NCI-H1436 (cell line): ENCODE measurements around the gene ACADS.

Source experiments
- DNase-seq: peaks from one replicate; lab custom pipeline; 2025; lab: John Stamatoyannopoulos, UW

ACADS gene

DNA sequence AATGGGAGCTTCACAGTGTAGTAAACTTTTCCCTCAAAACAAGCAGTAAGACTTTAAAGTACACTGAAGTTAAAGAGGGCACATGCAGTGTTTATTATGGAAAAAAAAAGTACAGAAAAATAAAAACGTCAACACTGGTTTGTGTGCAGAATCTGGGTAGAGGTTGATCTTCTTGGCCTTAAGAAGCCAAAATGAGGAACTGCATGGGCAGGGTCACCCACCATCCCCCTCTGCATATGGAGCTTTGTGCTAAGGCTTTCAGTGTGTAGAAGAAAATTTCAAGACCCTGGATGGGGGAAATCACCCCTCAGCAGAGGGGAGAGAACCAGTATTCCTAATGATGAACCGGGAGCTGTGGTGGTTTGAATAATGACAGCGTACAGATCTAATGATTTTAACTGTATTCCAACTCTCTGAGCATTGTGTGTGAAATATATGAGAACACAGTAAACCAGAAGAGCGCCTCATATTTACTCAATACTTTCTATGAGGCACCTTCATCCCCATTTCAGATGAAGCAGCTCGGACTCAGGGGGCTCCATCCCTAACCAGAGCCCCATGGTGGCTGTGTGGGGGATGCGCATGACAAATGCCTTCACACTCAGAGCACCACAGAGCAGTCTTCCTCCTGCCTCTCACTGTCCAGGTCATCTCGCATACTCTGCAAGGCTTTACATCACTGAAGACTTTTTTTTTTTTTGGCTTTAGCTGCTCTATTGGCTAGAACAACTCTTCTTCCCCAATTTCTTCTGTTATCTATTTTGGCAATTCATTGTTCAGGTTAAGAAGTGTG, 33.4 kb downstream of the ACADS start:
- DNase-seq, result no peak

DNA sequence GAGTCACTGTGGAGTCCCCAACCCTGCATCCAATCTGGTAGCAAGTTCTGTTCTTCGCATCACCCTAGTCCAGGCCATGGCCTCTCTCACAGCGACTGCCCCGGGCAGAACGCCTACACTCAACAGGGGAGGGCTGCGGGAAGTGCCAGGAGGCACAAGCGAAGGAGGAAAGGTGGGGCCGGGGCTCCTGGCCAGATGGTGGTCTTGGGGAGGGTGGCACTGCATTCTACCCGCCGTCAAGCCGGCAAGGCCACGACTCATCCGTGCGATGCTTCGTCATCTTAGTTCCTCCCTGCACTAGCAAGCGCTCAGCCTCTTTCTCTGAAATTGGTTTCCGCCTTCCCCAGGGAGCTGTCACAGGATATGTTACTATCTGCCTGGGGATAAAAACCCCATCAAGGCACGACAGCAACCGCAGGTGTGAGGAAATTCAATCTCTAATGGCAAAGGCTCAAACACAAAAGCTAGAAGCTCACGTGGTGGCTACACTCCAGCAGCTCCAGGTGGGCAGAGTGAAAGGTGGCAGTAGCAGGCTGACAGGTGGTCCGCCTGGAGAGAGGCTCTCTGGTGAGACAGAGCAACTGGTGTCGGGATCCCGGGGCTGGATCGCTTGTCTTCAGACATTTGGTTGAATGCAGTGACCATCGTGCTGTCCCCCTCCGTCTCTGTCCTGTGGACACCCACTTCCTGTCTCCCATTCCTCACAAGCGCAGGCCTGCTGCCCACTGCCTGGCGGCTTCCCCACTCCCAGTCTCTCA, 34.1 kb downstream of the ACADS start:
- peak; percentile 97 for DNase-seq

DNA sequence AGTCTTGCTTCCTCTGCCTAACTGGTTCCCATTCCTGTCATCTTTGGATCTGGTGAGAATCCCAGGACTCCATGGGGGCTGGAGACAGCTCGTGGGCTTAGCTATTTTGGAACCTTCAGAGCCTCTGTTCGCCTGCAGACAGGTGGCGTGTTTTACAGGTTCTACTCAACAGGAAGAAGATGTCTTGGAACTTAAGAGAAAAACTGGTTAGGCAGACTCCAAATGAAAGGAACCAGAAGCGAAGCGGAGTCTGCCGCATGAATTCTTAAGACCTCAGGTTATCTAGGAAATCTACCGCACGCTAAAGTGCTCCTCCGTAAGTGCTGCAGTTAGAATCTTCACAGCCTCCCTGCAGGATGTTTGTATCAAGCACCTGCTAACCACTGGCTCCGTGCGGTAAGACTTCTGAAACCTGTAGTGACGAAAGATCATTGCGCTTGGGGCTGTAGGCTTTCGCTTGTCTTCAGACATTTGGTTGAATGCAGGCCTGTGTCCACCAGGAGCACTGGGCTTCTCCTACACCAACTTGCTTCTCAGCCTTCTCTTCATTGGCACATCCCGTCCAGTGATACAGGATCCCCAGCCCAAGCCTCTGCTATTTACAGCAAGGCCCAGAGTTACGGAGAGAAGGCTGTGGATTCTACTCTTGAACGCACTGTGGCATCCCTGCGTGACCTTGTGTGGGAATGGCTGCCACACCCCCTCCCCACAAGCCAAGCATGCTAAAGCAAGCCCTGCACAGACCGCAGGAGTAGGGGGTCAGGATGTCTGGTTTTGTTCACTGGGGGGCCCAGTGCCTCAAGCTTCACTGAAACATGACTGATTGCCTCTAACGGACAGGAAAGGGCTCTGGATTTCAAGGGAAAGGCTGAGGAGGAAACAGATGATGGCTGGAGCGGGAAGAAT, 35.0 kb downstream of the ACADS start:
- DNase-seq, result no peak

DNA sequence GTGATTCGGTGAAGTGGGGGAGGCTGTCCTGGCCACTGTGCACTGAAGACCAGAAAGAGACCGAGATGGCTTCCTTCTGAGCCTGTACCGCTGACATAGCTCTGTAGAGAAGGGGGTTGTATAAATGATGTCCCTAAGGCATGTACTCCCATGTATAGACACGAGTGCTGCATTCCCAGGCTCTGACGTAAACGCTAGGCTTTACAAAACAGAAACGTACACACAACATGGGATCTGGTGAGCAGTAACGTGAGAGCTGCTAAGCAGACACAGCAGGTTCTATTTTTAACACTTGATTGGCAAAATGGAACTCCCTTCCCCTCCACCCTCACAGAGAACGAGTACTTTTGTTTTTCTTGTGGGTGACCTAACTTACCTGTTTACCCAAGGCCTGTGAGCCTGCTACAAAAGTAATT, 35.9 kb downstream of the ACADS start:
- DNase-seq, result peak; percentile 66

DNA sequence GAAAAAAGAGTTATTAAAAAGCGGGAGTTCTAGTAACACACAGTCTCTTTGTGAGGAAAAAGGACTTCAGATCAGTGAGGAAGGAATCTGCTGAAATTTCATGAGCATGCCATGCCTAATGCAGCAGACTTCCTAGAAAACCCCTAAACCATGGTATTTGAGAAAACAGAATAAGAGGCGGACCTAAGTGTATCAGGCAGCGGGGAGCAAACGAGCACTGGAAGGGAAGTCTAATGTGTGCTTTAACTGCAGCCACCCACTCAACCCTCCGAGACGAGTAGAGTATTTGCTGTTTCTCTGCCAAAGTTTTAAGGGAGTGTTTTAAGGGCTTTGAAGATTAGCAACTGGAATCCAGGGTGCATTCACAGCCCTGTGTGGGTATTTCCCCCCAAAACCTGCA, 36.5 kb downstream of the ACADS start:
- no peak for DNase-seq

DNA sequence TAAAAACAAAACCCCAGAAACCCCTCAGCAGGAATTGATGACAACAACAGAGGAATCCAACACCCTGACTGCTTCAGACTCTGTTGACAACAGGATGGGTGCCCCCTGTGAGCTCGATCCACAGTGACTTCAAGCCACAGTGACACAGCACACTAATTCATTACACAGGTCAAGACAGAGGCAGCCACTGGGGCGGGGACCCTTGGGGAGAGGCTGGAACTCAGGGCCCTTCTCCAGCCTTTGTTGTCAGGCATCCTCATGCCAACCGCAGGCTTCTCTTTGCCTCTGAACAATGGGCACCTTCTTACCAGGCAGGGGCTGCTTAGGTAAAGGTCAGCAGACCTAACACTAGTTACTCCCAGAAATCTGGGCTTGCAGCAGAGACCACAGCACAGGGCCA, 37.6 kb downstream of the ACADS start:
- DNase-seq, result no peak

DNA sequence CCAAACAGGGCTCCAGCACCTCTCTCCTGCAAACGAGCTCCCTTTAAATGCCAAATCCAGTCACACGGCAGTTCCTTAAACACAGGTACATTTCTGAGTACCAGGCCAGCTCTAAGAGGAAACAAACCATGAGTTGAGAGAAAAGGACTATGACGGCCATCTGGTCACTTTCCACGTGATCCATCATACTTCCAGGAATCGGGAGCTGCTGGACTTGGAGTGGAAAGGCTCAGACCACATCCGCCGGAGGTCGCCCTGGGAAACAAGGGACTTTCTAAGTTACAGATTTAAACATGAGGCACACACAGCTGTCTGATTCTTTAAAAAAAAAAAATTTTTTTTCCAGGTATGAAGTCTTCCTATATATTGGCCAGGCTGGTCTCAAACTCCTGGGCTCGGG, 39.2 kb downstream of the ACADS start:
- no peak for DNase-seq

DNA sequence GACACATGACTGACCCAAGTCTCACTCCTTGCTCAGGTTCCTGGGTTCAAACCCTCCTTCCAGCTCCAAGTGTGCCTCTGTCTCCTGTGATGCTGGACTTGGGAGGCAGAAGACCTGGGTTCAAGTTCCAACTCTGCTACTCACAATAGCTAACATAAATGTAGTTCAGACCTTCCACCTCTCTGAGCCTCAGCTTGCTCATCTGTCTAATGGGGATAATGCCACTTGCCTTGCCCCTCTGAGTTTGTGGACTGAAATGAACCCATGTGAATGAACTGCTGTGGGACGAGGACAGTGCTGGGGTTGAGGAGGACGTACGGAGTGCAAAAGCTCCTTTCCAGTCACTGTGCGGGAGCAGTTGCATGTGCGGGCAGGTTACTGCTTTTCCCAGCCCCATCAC, 40.9 kb downstream of the ACADS start:
- no peak for DNase-seq

DNA sequence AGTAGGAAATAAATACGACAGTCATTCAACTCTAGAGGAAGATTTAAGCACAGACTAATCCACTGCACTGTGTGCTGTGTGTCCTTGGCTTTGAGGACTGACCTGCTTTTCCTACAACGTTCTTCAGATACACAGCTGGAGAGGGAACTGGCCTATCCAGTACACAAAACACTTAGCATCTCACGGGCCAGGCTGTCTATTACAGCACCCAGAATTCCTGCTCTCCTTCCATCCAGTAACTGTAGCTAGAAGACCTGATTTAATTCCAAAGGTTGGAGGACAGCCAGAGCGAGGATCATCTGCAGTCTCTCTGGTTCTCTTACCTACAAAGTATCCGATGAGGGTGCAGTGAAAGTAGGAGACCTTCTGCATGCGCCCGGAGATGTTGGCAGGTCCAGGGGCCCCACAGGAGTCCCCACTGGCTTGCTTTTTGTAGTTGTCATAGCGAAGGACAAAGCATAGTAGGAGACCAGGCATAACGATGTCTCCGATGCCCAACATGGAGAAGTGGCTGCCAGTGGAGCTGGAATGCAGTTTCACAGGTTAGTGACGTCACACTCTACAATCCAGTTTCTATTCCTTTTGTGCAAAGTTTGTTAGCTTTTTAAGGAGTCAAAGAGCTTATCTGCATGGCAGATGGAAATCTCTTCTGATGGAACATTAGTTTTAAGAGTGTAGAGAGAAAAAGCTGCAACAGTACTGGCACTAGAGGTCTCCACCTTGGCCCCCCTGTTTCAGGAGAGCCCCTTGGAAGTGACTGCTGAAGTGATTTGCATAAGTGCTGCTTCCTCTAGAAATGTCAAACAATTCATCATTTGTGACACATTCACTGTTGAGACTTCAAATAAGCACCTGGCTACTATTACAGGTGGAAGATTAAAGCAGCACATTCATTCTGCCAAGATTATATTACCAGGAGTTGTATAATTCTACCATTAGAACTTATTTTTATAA, 41.7 kb downstream of the ACADS start:
- peak; percentile 35 for DNase-seq

DNA sequence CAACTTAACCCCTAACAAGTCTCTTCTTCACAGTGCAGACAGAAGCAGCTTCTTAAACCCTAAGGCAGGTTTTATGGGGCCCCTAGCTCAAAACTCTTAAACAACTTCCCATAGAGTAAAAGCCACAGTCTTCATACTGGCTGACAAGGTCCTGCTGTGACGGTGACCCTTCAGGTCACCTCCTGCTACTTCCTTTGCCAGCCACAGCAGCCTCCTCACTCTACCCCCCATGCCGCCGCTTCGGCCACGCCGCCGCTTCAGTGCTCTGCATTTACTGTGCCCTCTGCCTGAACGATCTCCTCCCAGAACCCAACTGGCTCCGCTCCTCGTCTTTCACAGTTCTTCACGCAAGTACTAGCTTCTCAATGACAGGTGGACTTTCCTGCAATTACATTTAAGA, 45.5 kb downstream of the ACADS start:
- no peak for DNase-seq

DNA sequence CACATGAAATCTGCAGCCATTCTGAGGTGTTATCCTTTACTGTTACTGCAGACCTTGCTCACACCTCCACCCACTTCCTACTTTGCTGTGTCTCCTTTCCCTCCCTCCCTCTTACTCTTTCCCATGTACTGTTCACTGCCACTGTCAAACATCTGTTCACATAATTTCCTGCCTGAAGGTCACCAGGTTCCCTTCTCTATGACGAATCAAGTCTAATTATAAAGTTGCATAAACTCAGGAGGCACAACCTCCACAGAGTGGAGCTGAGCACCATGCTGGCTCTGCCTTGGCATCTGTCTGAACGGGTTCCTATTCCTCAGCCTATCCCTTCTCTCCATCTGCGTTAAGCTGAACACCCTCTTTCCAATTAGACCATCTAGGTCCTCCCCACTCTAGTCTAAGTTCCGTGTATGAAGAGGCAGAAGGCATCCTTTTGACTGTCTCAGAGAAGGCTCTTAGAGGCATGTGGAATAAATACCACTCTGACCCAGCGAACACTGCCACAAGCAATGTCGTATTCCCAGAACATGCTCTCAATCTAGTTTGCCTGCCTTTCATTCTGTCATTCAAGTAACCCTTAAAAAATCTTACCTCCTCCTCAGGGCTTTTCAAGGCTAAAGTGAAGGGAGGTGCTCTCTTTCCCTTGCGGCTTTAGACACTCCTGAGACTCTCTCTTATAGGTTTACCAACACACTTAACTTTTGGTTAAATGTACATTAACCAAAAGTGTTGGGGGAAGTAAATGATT, 48.7 kb downstream of the ACADS start:
- DNase-seq, result no peak

DNA sequence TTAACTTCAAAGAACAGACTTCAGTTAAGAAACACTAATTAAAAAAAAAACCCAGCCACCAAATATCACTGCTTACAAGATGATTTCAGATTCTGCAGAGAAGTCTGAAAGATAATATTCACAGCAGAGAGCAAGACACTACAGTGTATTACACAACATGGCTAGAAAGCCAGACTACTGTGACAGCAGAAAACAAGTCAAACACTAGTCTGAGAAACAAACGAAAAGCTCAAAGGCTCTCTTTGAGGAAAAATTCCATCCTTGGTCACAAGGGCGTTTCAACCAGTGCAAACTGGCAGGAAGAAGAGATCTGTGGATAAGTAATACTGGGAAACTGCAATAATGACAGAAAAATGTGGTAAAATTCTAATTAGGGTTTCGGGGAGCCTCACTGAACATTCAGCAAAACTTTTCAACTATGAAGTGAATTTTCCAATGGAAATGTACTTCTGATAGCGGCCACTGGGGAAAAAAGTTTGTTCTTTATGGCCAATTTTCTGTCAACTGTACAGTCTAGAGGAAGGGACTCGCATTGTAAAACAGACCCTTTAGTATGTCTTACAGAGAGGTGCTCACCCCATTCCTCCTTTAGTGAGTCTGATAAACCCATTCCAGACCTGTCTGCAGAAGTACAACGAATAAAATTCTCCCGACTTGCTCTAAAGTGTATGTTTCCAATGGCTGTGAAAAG, 50.4 kb downstream of the ACADS start:
- DNase-seq, result no peak

DNA sequence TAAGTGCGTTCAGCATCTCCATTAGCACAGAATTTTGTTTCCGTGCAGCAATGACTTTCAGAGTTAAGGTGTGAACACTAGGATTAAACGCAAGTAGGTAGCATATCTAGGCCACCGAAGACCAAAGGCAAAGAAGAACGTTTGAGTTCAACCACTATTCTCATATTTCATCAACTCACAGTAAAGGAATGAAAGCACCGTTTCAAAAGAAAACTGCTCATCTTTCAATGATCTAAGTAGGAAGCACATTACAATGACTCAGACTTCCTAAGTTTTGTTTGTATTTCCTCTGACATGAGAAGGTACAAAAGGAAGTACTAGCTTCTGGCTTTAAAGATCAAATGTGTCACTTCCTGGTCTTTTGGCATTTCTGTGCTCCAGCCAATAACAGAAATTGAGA, 57.6 kb downstream of the ACADS start:
- no peak for DNase-seq

DNA sequence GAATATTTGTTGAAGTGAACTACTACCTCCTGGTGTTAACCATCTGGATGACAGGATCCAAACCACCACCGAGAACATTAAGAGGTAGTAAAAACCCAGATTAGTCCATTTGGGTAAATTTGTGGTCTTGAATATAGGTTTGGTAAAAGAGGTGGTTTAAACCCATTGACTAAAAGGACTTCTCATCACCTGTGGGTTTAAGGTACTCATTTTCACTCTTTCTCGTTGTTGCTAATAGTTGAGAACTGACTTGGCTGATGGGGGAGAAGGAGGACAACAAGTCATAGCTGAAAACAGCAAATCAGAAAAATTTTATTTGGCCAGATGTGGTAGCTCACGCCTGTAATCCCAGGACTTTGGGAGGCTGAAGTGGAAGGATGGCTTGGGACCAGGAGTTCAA, 59.2 kb downstream of the ACADS start:
- no peak for DNase-seq

DNA sequence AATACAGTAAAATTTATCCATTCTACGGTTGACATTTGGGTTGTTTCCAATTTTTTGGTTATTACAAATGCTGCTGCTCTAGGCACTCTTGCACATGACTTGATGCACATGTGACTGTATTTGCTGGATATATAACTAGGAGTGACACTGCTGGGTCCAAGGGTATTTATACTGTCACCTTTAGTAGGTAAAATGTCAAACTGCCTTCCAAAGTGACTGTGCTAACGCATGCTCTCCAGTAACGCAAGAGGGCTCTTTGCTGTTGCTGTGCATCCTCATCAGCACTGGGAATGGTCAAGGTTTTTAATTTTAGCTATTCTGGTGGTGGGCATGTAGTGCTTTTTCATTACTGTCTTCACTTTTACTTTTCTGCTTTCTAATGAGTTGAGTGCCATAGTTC, 62.3 kb downstream of the ACADS start:
- no peak for DNase-seq
